SK-N-SH (cell line): ENCODE data around the gene STARD5. TPM values are rescaled to one million over a fixed set of nuclear protein-coding genes. Genes with fewer than 3 reads are reported as not detected.

Experiments
- CTCF ChIA-PET: fragments of 300-600, 350-600 bp; formaldehyde crosslinking; extraction: SDS; loops from one replicate; lab custom pipeline; 2021; lab: Yijun Ruan, JAX
- POLR2A ChIA-PET: fragments of 350-600 bp; sonication (Branson Sonifier 250); formaldehyde crosslinking; extraction: SDS; loops from one replicate; lab custom pipeline; 2020; ENCODE audit warnings: antibody characterized with exemption, inconsistent platforms; lab: Yijun Ruan, JAX
- DNase-seq: peaks from one replicate; pipeline ENCODE4 v3.0.0; 2012
- H2AFZ ChIP-seq: fragments of 200-600 bp; sonication (generic); 2 replicates; pipeline ENCODE4 v1.8.1; 2016; ENCODE audit warnings: antibody characterized with exemption, mild to moderate bottlenecking, low read depth
- H3F3A ChIP-seq: fragments of 200-600 bp; sonication (generic); replicated peaks from 2 replicates; pipeline ENCODE3; 2016; ENCODE audit warnings: antibody characterized with exemption, mild to moderate bottlenecking; ENCODE audit not compliant: insufficient read depth
- H3K27ac ChIP-seq, 2 experiments: fragments of 200-500 bp in 1 of 2; fragments of 200-600 bp in 1 of 2; sonication (Bioruptor generic) in 1 of 2; sonication (generic), shearing (Covaris generic) in 1 of 2; 2 replicates each; pipeline versions ENCODE4 v1.5.1 to v1.6.1; 2014 to 2016; ENCODE audit warnings: low read depth in 2 of 2, inconsistent platforms in 1 of 2, low read length in 1 of 2, mild to moderate bottlenecking in 1 of 2, mixed read lengths in 1 of 2
- H3K27me3 ChIP-seq: fragments of 200-600 bp; sonication (generic), shearing (Covaris generic); 2 replicates; pipeline ENCODE4 v1.6.1; 2016; ENCODE audit warnings: mixed run types; ENCODE audit not compliant: insufficient read depth
- H3K36me3 ChIP-seq, 2 experiments: fragments of 200-500 bp in 1 of 2; fragments of 200-600 bp in 1 of 2; sonication (Bioruptor generic) in 1 of 2; sonication (generic) in 1 of 2; replicated peaks in 1 of 2; 2 replicates each; pipeline versions ENCODE3 to v1.5.1; 2014 to 2016; ENCODE audit warnings: low read length in 1 of 2, mild to moderate bottlenecking in 1 of 2; ENCODE audit not compliant: insufficient read depth in 2 of 2, control insufficient read depth in 1 of 2
- H3K4me1 ChIP-seq, 2 experiments: fragments of 200-500 bp in 1 of 2; fragments of 200-600 bp in 1 of 2; sonication (Bioruptor generic) in 1 of 2; sonication (generic), shearing (Covaris generic) in 1 of 2; 2 replicates each; pipeline versions ENCODE4 v1.5.1 to v1.6.1; 2014 to 2016; ENCODE audit warnings: low read depth in 1 of 2, low read length in 1 of 2, mixed run types in 1 of 2; ENCODE audit not compliant: insufficient read depth in 2 of 2, control insufficient read depth in 1 of 2
- H3K4me2 ChIP-seq: fragments of 200-600 bp; sonication (generic), shearing (Covaris generic); 2 replicates; pipeline ENCODE4 v1.6.1; 2017; ENCODE audit warnings: mixed run types
- H3K4me3 ChIP-seq, 2 experiments: fragments of 200-500 bp in 1 of 2; fragments of 200-600 bp in 1 of 2; sonication (Bioruptor generic) in 1 of 2; sonication (generic), shearing (Covaris generic) in 1 of 2; 2 replicates each; pipeline versions ENCODE4 v1.5.1 to v1.8.1; 2014 to 2016; ENCODE audit warnings: low read depth in 2 of 2, inconsistent platforms in 1 of 2, low read length in 1 of 2, mild to moderate bottlenecking in 1 of 2, mixed read lengths in 1 of 2, moderate library complexity in 1 of 2
- H3K79me2 ChIP-seq: fragments of 200-600 bp; sonication (generic); 2 replicates; pipeline ENCODE4 v1.8.1; 2017; ENCODE audit warnings: mild to moderate bottlenecking; ENCODE audit not compliant: insufficient read depth
- H3K9ac ChIP-seq: fragments of 200-600 bp; sonication (generic); 2 replicates; pipeline ENCODE4 v1.6.1; 2017; ENCODE audit warnings: mixed run types
- H3K9me2 ChIP-seq: fragments of 200-600 bp; sonication (generic); 2 replicates; pipeline ENCODE4 v1.6.1; 2017; ENCODE audit warnings: mixed run types
- H3K9me3 ChIP-seq: fragments of 200-600 bp; sonication (generic); 2 replicates; pipeline ENCODE4 v1.6.1; 2017; ENCODE audit warnings: mixed run types, mild to moderate bottlenecking, moderate library complexity
- H4K20me1 ChIP-seq: fragments of 200-600 bp; sonication (generic); 2 replicates; pipeline ENCODE4 v1.6.1; 2017; ENCODE audit warnings: mild to moderate bottlenecking, mixed run types; ENCODE audit not compliant: insufficient read depth
- EZH2phosphoT487 ChIP-seq: fragments of 200-600 bp; sonication (generic); IDR thresholded peaks from 2 replicates; pipeline ENCODE4 v1.6.1; 2017; ENCODE audit warnings: low read depth, mixed run types, mild to moderate bottlenecking, antibody characterized with exemption, moderate library complexity, borderline replicate concordance
- FOSL2 ChIP-seq: IDR thresholded peaks from 2 replicates; pipeline ENCODE4 v1.4.0; 2012; ENCODE audit warnings: low read depth, mild to moderate bottlenecking, moderate library complexity, borderline replicate concordance
- GATA2 ChIP-seq: sonication (generic); formaldehyde crosslinking; IDR thresholded peaks from 2 replicates; pipeline ENCODE4 v1.5.0; 2020; ENCODE audit warnings: mild to moderate bottlenecking, missing genetic modification reagents
- IRF3 ChIP-seq: fragments of 150-350 bp; IDR thresholded peaks from 2 replicates; pipeline ENCODE4 v1.6.1; 2016; ENCODE audit warnings: mild to moderate bottlenecking, low read depth, low read length
- MAX ChIP-seq: IDR thresholded peaks from 2 replicates; pipeline ENCODE4 v1.4.0; 2012; ENCODE audit warnings: low read depth
- NFIC ChIP-seq: IDR thresholded peaks from 2 replicates; pipeline ENCODE4 v1.4.0; 2012; ENCODE audit warnings: borderline replicate concordance
- PBX3 ChIP-seq: IDR thresholded peaks from 2 replicates; pipeline ENCODE4; 2012
- SMC3 ChIP-seq: IDR thresholded peaks from 2 replicates; pipeline ENCODE4 v1.6.1; 2012; ENCODE audit warnings: low read depth, low read length, improper control_type of control experiment
- WGBS: methylation state at CpG from one replicate; pipeline ENCODE4 v1.1.6; 2017; ENCODE audit warnings: low lambda C conversion rate; 5-methylcytosine and 5-hydroxymethylcytosine counted together
- polyA plus RNA-seq, 3 experiments: library from polyadenylated mRNA; depleted of rRNA; stranded (reverse); fragments of >200 nt; gene quantifications; 2 replicates each; pipeline ENCODE4 v1.2.3, GENCODE V29; 2012

STARD5 gene
- polyA plus RNA-seq, 1 of the 3 experiments (the other 2 are of a cell fraction) = 1.6 TPM

- no peaks in the 10 kb centered on the region for H3K79me2 ChIP-seq
- 0 out of 2 replicates have a peak, but pooled peaks cover 11% of the 10 kb centered on the region for H3K9me3 ChIP-seq
- H3K4me1 ChIP-seq = no peaks in the 10 kb centered on the region
- no peak overlapping the region for H3K9ac ChIP-seq
- POLR2A ChIA-PET = no interaction called here
- H3F3A ChIP-seq = no peaks in the 10 kb centered on the region
- no peaks in the 10 kb centered on the region for H3K9me2 ChIP-seq
- H2AFZ ChIP-seq = no peak overlapping the region
- no peaks in the 10 kb centered on the region for H3K36me3 ChIP-seq
- 35% methylated on average over 8 of the region's 8 CpGs for WGBS
- peaks cover 31% of the 10 kb centered on the region for H3K27me3 ChIP-seq
- H4K20me1 ChIP-seq = no peaks in the 10 kb centered on the region
- CTCF ChIA-PET = interaction anchor here (0.9 to 7.2 kb wide), 5 partner anchors 9 to 130 kb away, joined by 3 to 57 read pairs (median 4); no protein-coding TSS in a partner anchor
- no peak for TF ChIP-seq GATA2
- TF ChIP-seq MAX = no peak
- TF ChIP-seq FOSL2 = no peak
- TF ChIP-seq IRF3 = no peak
- TF ChIP-seq PBX3 = no peak
- H3K4me2 ChIP-seq = no peak overlapping the region
- no peak for DNase-seq
- H3K27ac ChIP-seq = no peak overlapping the region
- H3K4me3 ChIP-seq = no peak overlapping the region
These were observed 43.1 kb downstream of the STARD5 start for GRCh38 chr15:81280696-81281455.

- DNase-seq = no peak
- Histone ChIP-seq H3K4me2 (no peak overlapping the region), H3K9me2 (no peaks in the 10 kb centered on the region), H3K27ac (no peak overlapping the region), H3K36me3 (no peaks in the 10 kb centered on the region), H3F3A (no peaks in the 10 kb centered on the region), H3K27me3 (peaks cover 31% of the 10 kb centered on the region), H3K4me3 (no peak overlapping the region), H3K9me3 (0 out of 2 replicates have a peak, but pooled peaks cover 11% of the 10 kb centered on the region), H3K9ac (no peak overlapping the region), H2AFZ (no peak overlapping the region), H3K79me2 (no peaks in the 10 kb centered on the region), H3K4me1 (no peaks in the 10 kb centered on the region), H4K20me1 (no peaks in the 10 kb centered on the region)
- ChIA-PET CTCF (interaction anchor here (0.9 to 7.2 kb wide), 7 partner anchors 8 to 172 kb away, joined by 3 to 57 read pairs (median 4); no protein-coding TSS in a partner anchor), POLR2A (no interaction called here)
- 42% methylated on average over 12 of the region's 12 CpGs for WGBS
- TF ChIP-seq GATA2 (no peak), EZH2phosphoT487 (no peak), SMC3 (no peak), NFIC (no peak)
These were observed 44.1 kb downstream of the STARD5 start for GRCh38 chr15:81279621-81280485.
